Right atrium auricular region (tissue), 2 donors: ENCODE measurements around the gene TMTC1. TPM values are rescaled to one million over a fixed set of nuclear protein-coding genes. Genes with fewer than 3 reads are reported as not detected.
A peak's percentile ranks its signal among the peaks of the same experiment; 100 is the strongest.

Source experiments
- DNase-seq: peaks from one replicate; pipeline ENCODE4 v3.0.0-alpha.2; 2019; ENCODE audit warnings: low spot score
- H3K27ac ChIP-seq, 2 donors: fragments of 200-600 bp; sonication (generic); 1 replicate in 1 of 2; 2 replicates in 1 of 2; pipeline ENCODE4 v1.5.1; 2016 to 2019
- H3K27me3 ChIP-seq, 2 donors: fragments of 200-600 bp; sonication (generic); one replicate each; pipeline versions ENCODE4 v1.5.1 to v1.6.0; 2017 to 2019
- H3K36me3 ChIP-seq: fragments of 200-600 bp; sonication (generic); one replicate; pipeline ENCODE4 v1.5.1; 2016
- H3K4me1 ChIP-seq, 2 donors: fragments of 200-600 bp; sonication (generic); one replicate each; pipeline versions ENCODE4 v1.5.1 to v1.6.0; 2017 to 2019
- H3K4me3 ChIP-seq, 2 donors: fragments of 200-600 bp; sonication (generic); 1 replicate in 1 of 2; 2 replicates in 1 of 2; pipeline ENCODE4 v1.5.1; 2017 to 2019; ENCODE audit warnings: mild to moderate bottlenecking in 1 of 2, moderate library complexity in 1 of 2
- H3K9me3 ChIP-seq, 2 donors: fragments of 200-600 bp; sonication (generic); one replicate each; pipeline ENCODE4 v1.5.1; 2019
- CTCF ChIP-seq, 2 donors: fragments of 200-600 bp; sonication (generic); IDR thresholded peaks; one replicate each; pipeline ENCODE4 v1.5.1; 2019; ENCODE audit warnings: antibody characterized with exemption in 2 of 2
- total RNA-seq, 2 donors: library from RNA; depleted of rRNA; stranded (reverse); fragments of >200 nt; gene quantifications; one replicate each; pipeline ENCODE4 v1.1.0, GENCODE V29; 2016

Gene TMTC1
- total RNA-seq, 2 donors from 2014 or later = 60.1 to 60.3 TPM

GRCh38 chr12:29546000-29546399 lies 237.7 kb downstream of the TMTC1 start:
- Histone ChIP-seq H3K36me3 (no peaks in the 10 kb centered on the region), H3K27me3 (no peaks in the 10 kb centered on the region), H3K27ac (no peak overlapping the region), H3K9me3 (no peaks in the 10 kb centered on the region), H3K4me3 (no peak overlapping the region), H3K4me1 (no peaks in the 10 kb centered on the region)
- no peak for TF ChIP-seq CTCF (IDR thresholded peaks at IDR 0.05)
- no peak for DNase-seq

GRCh38 chr12:29545102-29545467 lies 238.7 kb downstream of the TMTC1 start:
- no peak for TF ChIP-seq CTCF (IDR thresholded peaks at IDR 0.05)
- H3K4me1 ChIP-seq = no peaks in the 10 kb centered on the region
- no peaks in the 10 kb centered on the region for H3K36me3 ChIP-seq
- no peaks in the 10 kb centered on the region for H3K27me3 ChIP-seq
- H3K9me3 ChIP-seq = no peaks in the 10 kb centered on the region
- no peak overlapping the region for H3K4me3 ChIP-seq
- no peak for DNase-seq
- no peak overlapping the region for H3K27ac ChIP-seq

- Histone ChIP-seq H3K27me3 (no peaks in the 10 kb centered on the region), H3K9me3 (no peaks in the 10 kb centered on the region), H3K4me1 (no peaks in the 10 kb centered on the region), H3K36me3 (no peaks in the 10 kb centered on the region), H3K27ac (no peak overlapping the region), H3K4me3 (no peak overlapping the region)
- DNase-seq = no peak
- no peak for TF ChIP-seq CTCF (IDR thresholded peaks at IDR 0.05)
These were observed 239.2 kb downstream of the TMTC1 start for GRCh38 chr12:29544428-29545101.

- H3K27ac ChIP-seq = peak overlapping the region in 1 of 2 donors; percentile 52
- peak overlapping the region; percentile 12 to 22 for H3K4me3 ChIP-seq
- no peak for DNase-seq
- H3K36me3 ChIP-seq = no peaks in the 10 kb centered on the region
- no peaks in the 10 kb centered on the region for H3K4me1 ChIP-seq
- no peaks in the 10 kb centered on the region for H3K27me3 ChIP-seq
- no peak for TF ChIP-seq CTCF (IDR thresholded peaks at IDR 0.05)
- H3K9me3 ChIP-seq = no peaks in the 10 kb centered on the region
These were observed 240.7 kb downstream of the TMTC1 start for GRCh38 chr12:29543036-29543435.

- Histone ChIP-seq H3K4me3 (no peak overlapping the region), H3K36me3 (no peaks in the 10 kb centered on the region), H3K9me3 (no peaks in the 10 kb centered on the region), H3K27ac (no peak overlapping the region), H3K4me1 (no peaks in the 10 kb centered on the region), H3K27me3 (no peaks in the 10 kb centered on the region)
- TF ChIP-seq CTCF (IDR thresholded peaks at IDR 0.05) = no peak
- no peak for DNase-seq
These were observed 246.4 kb downstream of the TMTC1 start for GRCh38 chr12:29537298-29537697.

GRCh38 chr12:29534935-29535334 lies 248.8 kb downstream of the TMTC1 start:
- Histone ChIP-seq H3K9me3 (no peaks in the 10 kb centered on the region), H3K4me1 (no peaks in the 10 kb centered on the region), H3K27ac (no peak overlapping the region), H3K4me3 (no peak overlapping the region), H3K36me3 (no peaks in the 10 kb centered on the region), H3K27me3 (no peaks in the 10 kb centered on the region)
- DNase-seq = no peak
- TF ChIP-seq CTCF (IDR thresholded peaks at IDR 0.05) = no peak
